GM21619 (cell line): Measurements from ENCODE around the gene LIMS2.

Experiments used
- ATAC-seq: cut with Tn5 transposase; IDR thresholded peaks from one replicate; pipeline ENCODE4 v1.9.1; 2021; ENCODE audit not compliant: unreplicated experiment

LIMS2 gene

DNA sequence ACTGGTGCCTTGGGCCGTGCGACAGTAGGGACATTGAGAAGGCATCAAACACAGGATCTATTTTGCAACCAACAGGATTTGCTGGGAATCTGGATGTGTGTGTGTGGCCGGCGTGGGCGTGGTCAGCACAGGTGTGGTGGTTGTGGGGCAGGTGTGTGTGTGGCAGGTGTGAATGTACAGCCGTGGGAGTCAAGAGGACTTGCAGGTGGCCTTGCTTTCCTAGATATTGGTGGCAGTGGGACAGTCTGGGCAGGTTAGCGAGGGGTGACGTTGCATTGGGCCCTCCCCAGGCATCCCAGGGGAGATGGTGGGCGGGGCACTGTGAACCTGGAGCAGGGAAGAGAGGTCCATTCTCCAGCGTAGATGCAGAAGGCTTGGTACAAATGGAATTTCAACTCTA, 3.2 kb upstream of the LIMS2 start:
- no peak for ATAC-seq

DNA sequence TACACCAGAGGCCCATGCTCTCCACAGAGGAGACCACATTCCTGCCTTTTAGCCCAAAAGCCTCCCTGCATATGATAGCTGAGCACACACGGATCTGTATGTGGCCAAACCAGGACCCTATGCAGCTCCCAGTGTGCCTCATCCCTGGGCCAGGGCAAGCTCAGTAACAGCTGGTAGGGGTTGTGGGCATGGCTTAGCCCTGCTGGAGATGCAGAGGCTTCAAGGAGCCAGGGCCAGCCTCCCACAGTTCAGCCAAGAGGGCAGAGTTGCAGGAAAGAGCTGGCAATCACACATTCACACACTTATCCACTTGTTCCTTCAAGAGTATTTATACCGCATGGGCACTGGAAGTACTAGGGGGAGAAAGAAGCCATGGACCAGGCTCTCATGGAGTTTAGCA, 1.6 kb upstream of the LIMS2 start:
- ATAC-seq, result no peak

DNA sequence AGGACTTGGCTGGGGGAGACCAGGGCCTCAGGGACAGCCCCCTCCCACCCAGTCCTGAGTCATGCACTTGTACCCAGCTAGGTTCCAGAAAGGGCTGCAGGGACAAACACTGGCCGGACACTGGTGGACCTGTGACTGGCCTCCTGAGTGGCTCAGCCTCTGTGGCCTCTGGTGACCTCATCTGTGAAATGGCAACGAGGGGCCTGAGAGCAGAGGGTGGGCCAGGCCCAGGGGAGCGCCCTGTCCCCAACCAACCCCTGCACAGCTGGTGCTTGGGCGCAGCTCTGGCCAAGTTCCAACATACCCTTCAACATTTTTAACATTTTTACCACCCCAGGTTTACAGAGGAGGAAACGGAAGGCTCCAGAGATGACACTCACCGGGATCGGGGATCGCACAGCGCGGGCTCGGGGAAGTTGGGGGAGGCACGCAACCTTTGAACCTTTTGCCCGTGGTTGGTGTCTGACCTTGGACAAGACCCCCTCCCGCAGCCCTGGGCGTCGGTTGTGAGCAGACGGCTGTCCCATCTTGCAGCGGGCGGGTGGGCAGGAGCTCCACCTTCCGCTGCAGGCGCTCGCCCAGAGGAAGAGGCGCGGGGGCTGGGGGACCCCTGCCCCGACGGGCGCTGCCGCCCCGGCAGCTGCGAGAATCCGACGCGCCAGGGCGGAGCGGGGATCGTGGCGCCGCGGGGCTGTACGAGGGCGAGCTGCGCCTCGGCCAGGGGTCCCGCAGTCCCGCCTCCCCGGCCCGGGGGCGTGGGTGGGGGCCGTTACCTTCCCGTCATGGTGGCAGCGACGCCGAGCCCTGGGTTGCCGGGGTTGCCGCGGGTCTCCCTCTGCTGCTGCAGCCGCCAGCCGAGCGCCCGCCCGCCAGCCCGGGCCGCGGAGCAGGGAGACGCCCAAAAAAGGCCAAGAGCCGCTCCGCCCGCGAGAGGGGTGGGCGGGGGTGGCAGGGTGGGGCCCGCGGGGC, 805 bp downstream of the LIMS2 start:
- no peak for ATAC-seq

DNA sequence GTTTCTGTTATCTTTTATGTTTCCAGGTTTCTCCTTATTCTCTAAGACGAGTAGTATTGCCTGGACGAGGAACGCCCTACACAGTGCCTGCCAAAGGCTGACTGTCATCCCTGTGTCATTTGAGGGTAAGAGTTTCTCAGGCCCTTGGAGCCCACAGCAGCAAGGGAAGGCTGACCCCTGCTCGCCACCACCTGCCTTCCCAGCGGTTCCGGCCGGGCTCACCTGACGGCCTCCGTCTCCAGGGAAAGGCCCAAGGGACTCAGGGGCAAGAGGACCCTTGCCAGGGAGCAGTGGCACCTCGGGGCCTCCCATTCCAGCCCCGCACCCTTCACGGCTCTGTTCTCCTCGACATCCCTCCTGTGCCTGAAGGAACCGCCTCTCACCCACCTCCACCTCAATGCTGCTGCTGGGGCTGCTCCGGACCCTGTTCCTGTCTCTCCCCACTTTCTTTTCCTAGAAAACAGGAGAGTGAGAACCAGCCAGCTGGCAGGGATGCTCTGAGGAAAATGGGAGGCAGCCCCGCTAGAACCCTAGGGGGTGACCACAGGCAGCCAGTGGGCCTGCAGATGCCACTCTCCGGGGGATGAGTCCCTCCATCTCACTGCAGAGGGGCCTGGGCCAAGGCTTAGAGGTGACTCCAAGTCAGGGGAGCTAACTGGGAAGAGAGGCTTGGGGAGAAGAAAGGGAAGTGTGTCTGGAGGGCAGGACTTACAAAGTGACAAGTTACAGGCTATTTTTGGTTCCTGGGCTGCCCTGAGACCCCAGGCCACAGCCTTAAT, 1.9 kb downstream of the LIMS2 start:
- ATAC-seq, result no peak

DNA sequence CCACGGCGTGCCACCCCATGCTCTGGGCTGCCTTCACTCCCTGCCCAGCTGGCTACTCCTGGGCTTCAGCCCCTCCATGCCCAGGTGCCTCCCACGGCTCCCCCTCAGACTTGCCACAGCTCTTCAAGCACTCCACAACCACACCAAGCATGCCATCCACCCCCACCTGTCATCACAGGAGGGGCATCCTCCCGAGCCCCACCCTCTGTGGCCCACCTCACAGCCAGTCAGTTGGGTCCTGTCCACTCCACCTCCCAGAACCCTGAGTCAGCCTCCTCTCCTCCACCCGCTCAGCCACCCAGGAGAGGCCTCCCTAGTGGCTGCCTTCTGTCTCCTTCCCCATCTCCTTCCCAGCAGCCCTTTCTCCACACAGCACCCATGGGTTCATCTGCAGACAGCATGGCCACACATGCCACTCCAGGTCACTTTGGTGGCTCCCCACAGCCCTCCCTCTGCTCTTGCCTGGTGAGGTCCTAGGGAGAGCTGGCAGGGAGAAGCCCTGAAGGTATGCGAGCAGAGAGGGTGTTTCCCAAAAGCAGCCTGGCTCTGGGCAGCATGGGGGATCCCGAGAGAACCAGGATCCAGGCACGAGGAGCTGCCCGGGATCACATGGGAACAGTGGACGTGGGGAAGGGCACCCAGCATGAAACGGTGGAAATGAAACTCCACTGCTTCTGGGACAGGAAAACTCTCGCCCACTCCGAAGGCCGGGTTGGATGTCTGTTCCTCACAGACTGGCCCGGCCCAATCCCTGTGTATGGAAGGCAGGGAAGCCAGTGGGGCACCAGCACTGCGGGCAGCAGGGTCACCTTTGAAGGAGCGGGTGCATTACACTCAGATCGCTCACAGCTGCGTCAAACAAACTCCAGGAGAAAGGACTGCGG, 2.7 kb downstream of the LIMS2 start:
- no peak for ATAC-seq

DNA sequence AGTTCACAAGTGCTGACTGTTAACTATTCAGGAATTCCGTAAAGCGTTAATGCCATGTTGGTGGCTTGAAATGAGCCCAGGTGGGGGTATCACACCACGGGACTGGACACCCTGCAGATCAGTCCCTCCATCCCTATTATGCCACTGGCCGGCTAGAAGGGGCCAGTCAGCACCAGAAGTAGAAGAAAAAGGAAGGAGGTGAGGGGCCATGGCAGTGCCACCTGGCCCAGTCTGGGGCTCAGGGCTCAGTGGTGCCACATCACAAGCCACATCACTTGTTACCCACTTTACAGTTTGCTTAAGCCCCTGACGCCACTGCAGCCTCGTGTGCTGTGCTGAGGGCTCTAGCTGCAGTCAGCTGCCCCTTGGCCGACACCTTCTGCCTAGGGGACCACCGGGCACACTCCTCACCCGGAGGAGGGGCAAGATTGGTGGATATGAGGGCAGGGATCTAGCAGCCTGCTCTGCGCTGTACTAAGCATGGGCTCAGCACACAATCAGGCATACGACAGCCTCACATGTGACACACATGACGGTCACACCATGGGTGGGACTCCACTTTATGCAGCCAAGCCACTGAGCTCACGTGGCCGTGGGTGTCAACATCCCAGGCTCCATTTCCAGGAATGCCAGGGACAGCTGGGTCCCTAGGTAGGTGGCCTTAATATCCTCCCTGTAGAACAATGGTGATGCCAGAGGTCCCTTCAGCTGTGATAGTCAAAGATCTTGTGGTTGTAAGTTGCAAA, 3.6 kb downstream of the LIMS2 start:
- ATAC-seq, result no peak

DNA sequence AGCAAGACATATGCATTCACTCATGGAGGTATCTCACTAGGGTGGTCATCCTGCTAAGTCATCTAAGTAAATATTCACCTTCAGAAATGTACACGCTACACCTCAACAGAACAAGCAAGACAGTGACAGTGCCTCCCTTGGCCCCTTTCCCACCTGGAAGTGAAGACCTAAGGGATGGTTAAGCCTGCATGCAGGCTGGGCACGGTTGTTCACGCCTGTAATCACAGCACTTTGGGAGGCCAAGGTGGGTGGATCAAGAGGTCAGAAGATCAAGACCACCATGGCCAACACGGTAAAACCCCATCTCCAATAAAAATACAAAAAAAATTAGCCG, 4.4 kb downstream of the LIMS2 start:
- ATAC-seq, result no peak

DNA sequence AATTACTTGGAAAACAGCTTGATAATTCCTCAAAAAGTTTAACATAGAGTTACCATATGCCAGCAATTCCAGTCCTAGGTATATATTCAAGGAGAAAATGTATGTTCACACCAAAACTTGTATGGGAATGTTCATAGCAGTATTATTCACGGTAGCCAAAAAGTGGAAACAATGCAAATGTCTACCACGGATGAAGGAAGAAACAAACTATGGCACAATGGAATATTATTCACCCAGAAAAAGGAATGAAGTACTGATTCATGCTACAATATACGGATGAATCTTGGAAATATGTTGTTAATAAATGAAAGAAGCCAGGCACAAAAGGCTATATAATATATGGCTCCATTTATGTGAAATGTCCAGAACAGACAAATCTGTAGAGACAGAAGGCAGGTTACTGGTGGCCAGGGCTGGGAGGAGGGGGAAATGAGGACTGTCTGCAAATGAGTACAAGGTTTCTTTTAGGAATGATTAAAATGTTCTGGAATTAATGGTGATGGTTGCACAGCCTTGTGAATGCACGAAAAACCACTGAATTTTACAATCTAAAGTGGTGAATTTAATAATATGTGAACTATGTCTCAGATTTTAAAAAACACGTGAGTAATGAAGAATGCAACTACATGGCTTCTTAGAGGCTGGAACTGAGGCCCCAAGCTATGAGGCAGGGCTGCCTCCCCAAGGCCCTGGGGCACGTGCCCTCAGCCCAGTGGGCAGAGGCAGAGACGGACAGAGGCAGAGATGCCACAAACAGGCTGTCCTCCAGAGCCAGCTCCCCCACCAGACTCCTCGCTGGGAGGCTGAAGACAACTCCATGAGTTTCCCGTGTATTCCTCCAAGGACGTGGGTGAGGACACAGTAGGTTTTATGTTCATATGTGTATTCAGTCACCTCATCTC, 5.0 kb downstream of the LIMS2 start:
- ATAC-seq, result no peak

DNA sequence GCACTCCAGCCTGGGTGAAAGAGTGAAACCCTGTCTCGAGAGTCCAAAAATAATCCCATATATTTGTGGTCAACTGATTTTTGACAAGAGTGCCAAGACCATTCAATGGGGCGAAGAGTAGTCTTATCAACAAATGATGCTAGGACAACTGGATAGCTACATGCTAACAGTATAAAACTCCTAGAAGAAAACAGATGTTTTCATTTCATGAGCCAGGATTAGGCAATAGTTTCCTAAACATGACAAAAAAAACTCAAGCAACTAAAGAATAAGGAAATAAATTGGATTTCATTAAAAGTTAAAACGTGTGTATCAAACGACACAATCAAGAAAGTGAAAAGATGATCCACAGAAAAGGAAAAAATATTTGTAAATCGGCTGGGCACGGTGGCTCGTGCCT, 6.3 kb downstream of the LIMS2 start:
- ATAC-seq, result no peak

DNA sequence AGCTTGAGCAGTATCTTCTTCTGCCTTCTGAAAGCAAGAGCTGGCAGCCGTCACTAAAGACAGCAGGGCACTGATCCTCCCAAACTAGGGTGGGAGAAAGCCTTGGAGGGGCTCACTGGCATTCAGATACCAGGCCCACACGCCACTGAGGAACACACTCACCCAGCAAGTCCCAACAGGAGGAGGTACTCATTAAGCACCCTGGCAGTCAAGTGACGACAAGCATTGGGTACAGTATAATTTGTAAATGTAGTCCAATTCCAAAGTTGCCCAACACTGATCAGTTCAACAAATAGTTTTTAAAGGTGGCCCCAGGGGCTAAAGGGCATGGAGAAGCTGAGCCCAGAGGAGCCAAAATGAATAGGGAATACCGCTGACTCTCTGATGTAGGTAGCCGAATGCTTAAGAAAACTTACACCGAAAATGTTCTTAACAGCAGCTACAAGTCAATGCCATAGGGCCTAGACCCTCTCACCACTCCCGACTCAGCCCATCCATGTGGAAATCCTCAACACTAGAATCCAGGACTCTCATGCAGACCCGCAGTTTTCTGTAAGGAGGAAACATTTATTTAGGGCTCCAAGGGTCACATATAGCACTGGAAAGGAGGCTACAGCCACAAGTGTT, 9.9 kb downstream of the LIMS2 start:
- ATAC-seq, result no peak

DNA sequence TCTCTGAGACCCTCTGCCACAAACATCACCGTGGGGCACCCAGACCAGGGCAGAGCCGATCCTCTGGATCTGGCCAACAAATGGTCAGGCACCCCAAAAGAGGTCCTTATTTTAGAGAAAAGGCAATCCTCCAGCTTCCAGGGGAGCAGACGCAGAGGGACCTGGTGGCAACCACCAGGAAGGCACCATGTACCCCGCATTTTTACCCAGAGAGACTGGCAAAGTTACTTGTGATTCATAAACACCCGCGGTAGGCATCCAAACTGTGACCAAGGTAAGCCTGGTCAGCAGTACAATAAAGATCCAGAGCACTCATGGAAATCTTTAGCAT, 10.5 kb downstream of the LIMS2 start:
- no peak for ATAC-seq

DNA sequence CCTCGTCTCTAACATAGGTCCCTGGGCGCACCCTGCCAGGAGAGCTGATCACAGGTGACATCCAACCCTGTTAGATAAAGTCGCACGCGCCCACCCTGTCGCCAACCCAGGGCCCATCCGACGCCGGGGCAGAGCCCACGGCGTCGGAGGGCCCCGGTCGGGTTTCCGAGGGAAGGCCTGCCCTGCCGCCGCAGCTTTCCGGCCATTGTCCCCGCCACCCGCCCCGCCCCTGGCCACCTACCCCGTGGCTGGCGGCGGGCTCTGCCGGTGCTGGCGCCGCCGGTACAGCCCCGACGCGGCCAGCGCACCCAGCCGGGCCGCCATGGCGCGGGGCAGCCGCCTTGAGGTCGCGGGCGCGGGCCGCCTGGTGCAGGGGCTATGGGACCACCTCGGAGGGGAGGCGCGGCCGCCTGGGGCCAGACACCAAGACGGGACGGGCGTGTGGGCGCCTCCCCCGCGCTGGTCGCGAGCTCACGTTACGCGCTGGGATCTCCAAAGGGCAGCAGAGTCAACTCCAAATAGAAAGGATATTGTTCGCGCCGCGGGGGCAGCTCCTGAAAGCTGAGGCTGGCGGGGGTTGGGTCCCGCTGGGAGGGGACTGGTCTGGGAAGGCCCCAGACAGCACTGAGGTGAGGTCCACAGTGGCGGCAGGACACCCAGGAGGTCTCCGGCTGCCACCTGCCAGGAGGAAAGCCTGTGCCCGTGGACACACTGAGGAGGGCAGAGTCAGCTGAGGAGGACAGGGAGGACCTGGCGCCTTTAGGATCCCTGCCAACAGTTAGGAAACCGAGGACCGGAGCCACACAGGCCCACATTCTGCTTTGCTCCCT, 11.1 kb downstream of the LIMS2 start:
- no peak for ATAC-seq

DNA sequence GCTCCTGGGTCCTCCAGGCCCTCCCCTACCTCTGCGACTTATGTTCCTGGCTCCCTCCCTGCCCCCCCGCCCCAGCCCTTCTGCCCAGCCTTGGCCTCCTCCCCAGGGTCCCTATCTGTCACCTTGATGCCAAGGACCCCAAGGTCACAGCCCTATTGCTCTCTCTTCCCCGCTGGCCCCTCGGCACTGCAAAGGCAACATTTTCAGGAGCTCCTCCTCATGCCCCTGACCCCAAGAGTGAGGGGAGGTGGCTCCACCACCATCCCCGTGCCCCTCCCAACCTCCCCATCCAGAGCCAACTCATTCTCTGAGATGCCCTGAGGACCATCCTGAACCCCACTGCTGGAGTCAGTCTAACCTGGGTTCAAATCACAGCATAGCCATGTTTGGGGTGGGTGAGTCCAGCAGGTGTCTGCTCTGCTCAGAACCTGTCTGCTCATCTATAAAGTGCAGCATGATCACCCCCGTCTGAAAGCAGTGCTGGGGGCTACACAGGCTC, 11.7 kb downstream of the LIMS2 start:
- no peak for ATAC-seq

DNA sequence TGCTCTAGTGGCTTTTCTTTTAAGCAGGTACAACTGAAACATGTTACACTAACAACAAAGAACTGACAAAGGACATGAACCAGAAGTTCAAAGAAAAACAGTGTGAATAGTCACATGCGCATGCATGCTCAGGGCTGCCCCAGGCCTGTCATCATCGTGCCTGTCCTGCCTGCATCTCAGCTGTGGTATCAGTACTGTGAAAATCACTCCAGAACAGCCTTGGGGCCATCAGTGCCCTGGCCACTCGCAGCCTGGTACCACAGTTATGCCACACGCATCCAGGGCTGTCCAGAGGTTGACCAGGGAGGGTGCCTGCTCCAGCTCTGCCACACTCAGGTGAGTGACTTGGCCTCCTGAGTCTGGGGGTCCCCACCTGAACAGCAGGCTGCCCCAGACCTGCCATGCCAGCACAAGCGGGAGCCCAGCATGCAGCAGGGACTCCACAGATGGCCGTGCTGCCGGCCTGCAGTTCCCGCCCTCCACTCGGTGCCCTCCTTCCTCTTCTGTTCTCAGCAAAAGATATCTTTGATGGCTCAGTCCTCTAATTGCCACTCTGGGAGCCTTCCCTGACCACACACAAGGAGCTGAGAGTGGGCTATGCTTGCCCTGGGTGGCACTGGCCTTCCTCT, 12.3 kb downstream of the LIMS2 start:
- no peak for ATAC-seq

DNA sequence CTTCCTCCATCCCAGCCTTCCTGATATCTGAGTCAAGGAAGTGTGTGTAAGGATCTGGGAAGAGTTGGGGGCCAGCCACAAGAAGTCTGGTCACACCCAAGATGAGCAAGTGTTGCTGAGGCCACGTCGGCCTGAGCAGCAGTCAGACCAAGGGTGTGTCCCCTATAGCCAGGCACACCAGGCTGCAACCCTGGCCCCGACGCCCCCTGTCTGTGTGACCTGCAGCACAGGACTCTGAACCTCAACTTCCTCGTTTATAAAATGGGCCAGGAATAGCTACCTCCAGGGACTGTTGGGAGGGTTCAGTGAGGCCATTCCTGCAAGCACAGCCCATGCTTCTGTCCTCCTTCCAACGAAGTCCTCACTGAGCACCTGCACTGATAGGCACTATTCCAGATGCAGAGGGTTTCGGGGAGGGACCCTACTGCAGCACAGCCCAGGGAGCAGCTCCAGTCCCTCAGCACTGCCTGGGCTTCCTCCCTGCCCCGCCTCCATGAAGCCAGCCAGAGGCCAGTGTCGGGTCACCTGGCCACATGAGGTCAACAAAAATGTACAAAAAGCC, 13.3 kb downstream of the LIMS2 start:
- ATAC-seq, result no peak

DNA sequence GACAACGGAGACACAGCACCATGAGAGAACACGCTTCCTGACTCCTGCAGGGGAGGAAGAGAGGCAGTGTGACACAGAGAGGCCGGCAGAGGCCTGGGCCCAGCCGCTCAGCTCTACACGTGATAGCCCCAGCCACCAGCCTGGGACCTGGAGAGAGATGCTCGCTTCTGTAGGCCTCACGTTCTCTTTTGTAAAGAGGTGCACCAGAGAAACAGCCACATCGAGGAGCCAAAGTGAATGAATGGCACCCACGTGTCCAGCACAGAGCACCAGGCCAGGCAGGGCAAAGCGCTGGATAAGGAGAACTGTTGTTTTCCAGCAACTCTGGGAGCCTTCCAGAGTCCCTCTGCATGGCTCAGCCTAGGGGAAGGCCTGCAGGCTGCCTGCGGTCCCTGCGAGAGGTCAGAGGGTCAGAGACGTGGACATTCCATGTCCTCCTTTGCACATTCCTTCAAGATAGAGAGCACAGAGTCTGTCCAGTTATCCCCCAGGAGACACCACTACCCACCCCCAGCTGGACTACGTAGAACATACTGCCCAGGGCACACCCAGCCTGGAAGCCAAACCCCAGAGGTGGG, 14.2 kb downstream of the LIMS2 start:
- ATAC-seq, result no peak

DNA sequence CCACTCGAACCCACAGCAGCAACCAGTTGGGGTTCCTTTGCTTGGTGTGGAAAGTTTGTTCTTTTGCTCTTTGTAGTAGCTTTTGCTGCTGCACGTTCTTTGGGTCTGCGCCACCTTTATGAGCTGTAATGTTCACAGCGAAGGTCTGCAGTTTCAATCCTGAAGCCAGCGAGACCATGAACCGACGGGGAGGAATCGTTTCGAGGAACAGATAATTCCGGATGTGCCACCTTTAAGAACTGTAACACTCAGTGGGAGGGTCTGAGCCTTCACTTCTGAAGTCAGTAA, 15.1 kb downstream of the LIMS2 start:
- ATAC-seq, result no peak
